ENCODE data around the gene JMY. TPM values are rescaled to one million over a fixed set of nuclear protein-coding genes. Genes with fewer than 3 reads are reported as not detected.

Gene JMY
- total and polyA plus RNA-seq, 9 donors = 9.9 to 30.3 (median 22.1) TPM

- no peak for TF ChIP-seq POLR2A (IDR thresholded peaks at IDR 0.05)
- TF ChIP-seq, protein P1, sequence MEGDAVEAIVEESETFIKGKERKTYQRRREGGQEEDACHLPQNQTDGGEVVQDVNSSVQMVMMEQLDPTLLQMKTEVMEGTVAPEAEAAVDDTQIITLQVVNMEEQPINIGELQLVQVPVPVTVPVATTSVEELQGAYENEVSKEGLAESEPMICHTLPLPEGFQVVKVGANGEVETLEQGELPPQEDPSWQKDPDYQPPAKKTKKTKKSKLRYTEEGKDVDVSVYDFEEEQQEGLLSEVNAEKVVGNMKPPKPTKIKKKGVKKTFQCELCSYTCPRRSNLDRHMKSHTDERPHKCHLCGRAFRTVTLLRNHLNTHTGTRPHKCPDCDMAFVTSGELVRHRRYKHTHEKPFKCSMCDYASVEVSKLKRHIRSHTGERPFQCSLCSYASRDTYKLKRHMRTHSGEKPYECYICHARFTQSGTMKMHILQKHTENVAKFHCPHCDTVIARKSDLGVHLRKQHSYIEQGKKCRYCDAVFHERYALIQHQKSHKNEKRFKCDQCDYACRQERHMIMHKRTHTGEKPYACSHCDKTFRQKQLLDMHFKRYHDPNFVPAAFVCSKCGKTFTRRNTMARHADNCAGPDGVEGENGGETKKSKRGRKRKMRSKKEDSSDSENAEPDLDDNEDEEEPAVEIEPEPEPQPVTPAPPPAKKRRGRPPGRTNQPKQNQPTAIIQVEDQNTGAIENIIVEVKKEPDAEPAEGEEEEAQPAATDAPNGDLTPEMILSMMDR (IDR thresholded peaks at IDR 0.05) = no peak
- TF ChIP-seq EP300 (IDR thresholded peaks at IDR 0.05) = no peak
- no peak for DNase-seq
- Histone ChIP-seq H3K4me1 (ENCODE audit: insufficient read depth) (no peaks in the 10 kb centered on the region), H3K9me3 (no peaks in the 10 kb centered on the region), H3K36me3 (no peaks in the 10 kb centered on the region), H3K27me3 (no peaks in the 10 kb centered on the region), H3K27ac (no peak overlapping the region), H3K4me3 (no peak overlapping the region)
- intact Hi-C loops (cut with DNase I) = no loop called here
These were observed 33.9 kb upstream of the JMY start for GRCh38 chr5:79202076-79202475.

- TF ChIP-seq, protein P1 (IDR thresholded peaks at IDR 0.05) = no peak
- TF ChIP-seq EP300 (IDR thresholded peaks at IDR 0.05) = no peak
- no peak for TF ChIP-seq POLR2A (IDR thresholded peaks at IDR 0.05)
- no peaks in the 10 kb centered on the region for H3K27me3 ChIP-seq
- WGBS, 3 donors = 50 to 64% (median 53%) methylated on average over 3 of the region's 3 CpGs
- no peak overlapping the region for H3K27ac ChIP-seq
- H3K9me3 ChIP-seq = no peaks in the 10 kb centered on the region
- H3K4me3 ChIP-seq = no peak overlapping the region
- H3K36me3 ChIP-seq = no peaks in the 10 kb centered on the region
- H3K4me1 ChIP-seq (ENCODE audit: insufficient read depth) = no peaks in the 10 kb centered on the region
- no peak for DNase-seq
- intact Hi-C loops (cut with DNase I) = no loop called here
These were observed 30.0 kb upstream of the JMY start for GRCh38 chr5:79205965-79206364.

GRCh38 chr5:79206541-79206940 is 29.4 kb upstream of the JMY start:
- H3K27ac ChIP-seq = no peak overlapping the region
- no peak overlapping the region for H3K4me3 ChIP-seq
- H3K9me3 ChIP-seq = no peaks in the 10 kb centered on the region
- 95 to 97% (median 97%) methylated on average over 3 of the region's 3 CpGs for WGBS, 3 donors
- no peak for DNase-seq
- H3K4me1 ChIP-seq (ENCODE audit: insufficient read depth) = no peaks in the 10 kb centered on the region
- H3K27me3 ChIP-seq = no peaks in the 10 kb centered on the region
- intact Hi-C loops (cut with DNase I) = no loop called here
- no peak for TF ChIP-seq POLR2A (IDR thresholded peaks at IDR 0.05)
- TF ChIP-seq, protein P1 (IDR thresholded peaks at IDR 0.05) = no peak
- H3K36me3 ChIP-seq = no peaks in the 10 kb centered on the region

GRCh38 chr5:79209505-79209904 is 26.4 kb upstream of the JMY start:
- intact Hi-C loops (cut with DNase I) = no loop called here

More at GRCh38 chr5:79209505-79209904, 26.4 kb upstream of the JMY start:
- H3K4me1 ChIP-seq (ENCODE audit: insufficient read depth) = no peaks in the 10 kb centered on the region
- no peak overlapping the region for H3K27ac ChIP-seq
- H3K36me3 ChIP-seq = no peaks in the 10 kb centered on the region
- no peaks in the 10 kb centered on the region for H3K9me3 ChIP-seq
- H3K4me3 ChIP-seq = no peak overlapping the region
- DNase-seq = no peak
- TF ChIP-seq EP300 (IDR thresholded peaks at IDR 0.05) (no peak), POLR2A (IDR thresholded peaks at IDR 0.05) (no peak)
- TF ChIP-seq, protein P1 (IDR thresholded peaks at IDR 0.05) = no peak
- no peaks in the 10 kb centered on the region for H3K27me3 ChIP-seq

All from ovary (tissue), 9 donors.